MCF 10A (cell line): ENCODE data around the gene ZDBF2. TPM values are rescaled to one million over a fixed set of nuclear protein-coding genes. Genes with fewer than 3 reads are reported as not detected.

Source experiments
- BruUV-seq: library from RNA; stranded (reverse); fragments of 400-500 nt; replicated peaks from 2 replicates; lab custom pipeline; 2021; lab: Mats Ljungman, UMichigan
- CTCF ChIA-PET: fragments of 300-600 bp; sonication (Branson Sonifier 250); formaldehyde crosslinking; extraction: SDS; loops from one replicate; lab custom pipeline; 2021; ENCODE audit warnings: antibody characterized with exemption, inconsistent platforms; lab: Yijun Ruan, JAX
- POLR2A ChIA-PET: fragments of 300-600, 350-650 bp; sonication (Branson Sonifier 250); formaldehyde crosslinking; extraction: SDS; loops from one replicate; lab custom pipeline; 2020; ENCODE audit warnings: antibody characterized with exemption, inconsistent platforms; lab: Yijun Ruan, JAX
- DNase-seq: peaks from one replicate; pipeline ENCODE4 v3.0.0-alpha.2; 2018; ENCODE audit not compliant: unreplicated experiment
- H3K27ac Mint-ChIP-seq: one replicate; pipeline ENCODE4 v1.8.0; 2022; ENCODE audit warnings: mild to moderate bottlenecking, low read depth, mixed read lengths; ENCODE audit not compliant: unreplicated experiment
- H3K27me3 Mint-ChIP-seq: one replicate; pipeline ENCODE4 v1.8.0; 2022; ENCODE audit warnings: mixed read lengths; ENCODE audit not compliant: insufficient read depth, unreplicated experiment
- H3K36me3 Mint-ChIP-seq: one replicate; pipeline ENCODE4 v1.8.0; 2022; ENCODE audit warnings: mild to moderate bottlenecking, moderate library complexity, mixed read lengths; ENCODE audit not compliant: insufficient read depth, unreplicated experiment
- H3K4me1 Mint-ChIP-seq: one replicate; pipeline ENCODE4 v1.8.0; 2022; ENCODE audit warnings: mixed read lengths; ENCODE audit not compliant: insufficient read depth, unreplicated experiment
- H3K4me3 Mint-ChIP-seq: one replicate; pipeline ENCODE4 v1.8.0; 2022; ENCODE audit warnings: mild to moderate bottlenecking, moderate library complexity, mixed read lengths; ENCODE audit not compliant: unreplicated experiment
- H3K9me3 Mint-ChIP-seq: one replicate; pipeline ENCODE4 v1.8.0; 2022; ENCODE audit warnings: mixed read lengths; ENCODE audit not compliant: unreplicated experiment
- CTCF ChIP-seq: fragments of 200-600 bp; IDR thresholded peaks from one replicate; pipeline ENCODE4 v1.8.0; 2022; ENCODE audit warnings: antibody characterized with exemption, mild to moderate bottlenecking; ENCODE audit not compliant: unreplicated experiment
- intact Hi-C: fragments of 100-400 bp; cut with micrococcal nuclease; formaldehyde crosslinking; loops from 2 replicates; pipeline ENCODE4 v1.14.1; 2022
- total RNA-seq: library from RNA; stranded (reverse); gene quantifications from 2 replicates; pipeline ENCODE4 v1.2.3, GENCODE V29; 2022

ZDBF2 gene
- total RNA-seq, 1 experiment from 2014 or later = 15.6 TPM

GRCh38 chr2:206345606-206346005 lies 71.1 kb downstream of the ZDBF2 start:
- TF ChIP-seq CTCF = no peak
- intact Hi-C loops = no loop called here
- Mint-ChIP-seq H3K4me3 (no peak overlapping the region), H3K27me3 (no peaks in the 10 kb centered on the region), H3K36me3 (no peaks in the 10 kb centered on the region), H3K4me1 (no peaks in the 10 kb centered on the region), H3K9me3 (peaks cover 19% of the 10 kb centered on the region), H3K27ac (no peak overlapping the region)
- POLR2A ChIA-PET = no interaction called here
- BruUV-seq = no TSS peak
- CTCF ChIA-PET = no interaction called here
- DNase-seq = no peak

DNA sequence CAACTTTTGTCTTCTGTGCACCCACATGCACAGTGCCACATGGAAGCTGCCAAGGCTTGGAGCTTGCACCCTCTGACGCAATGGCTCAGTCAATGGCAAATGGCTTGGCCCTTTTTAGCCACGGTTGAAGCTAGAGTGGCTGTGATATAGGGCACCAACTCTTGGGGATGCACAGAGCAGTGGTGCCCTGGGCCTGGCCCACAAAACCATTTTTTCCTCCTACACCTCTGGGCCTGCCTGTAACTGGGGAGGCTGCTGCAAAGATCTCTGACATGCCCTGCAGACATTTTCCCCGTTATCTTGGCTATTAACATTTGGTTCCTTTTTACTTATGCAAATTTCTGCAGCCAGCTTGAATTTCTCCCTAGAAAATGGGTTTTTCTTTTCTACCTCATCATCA lies 74.9 kb downstream of the ZDBF2 start:
- DNase-seq = no peak
- no peak overlapping the region for H3K4me3 Mint-ChIP-seq
- ChIA-PET CTCF (no interaction called here), POLR2A (no interaction called here)
- TF ChIP-seq CTCF = no peak
- no peaks in the 10 kb centered on the region for H3K4me1 Mint-ChIP-seq
- intact Hi-C loops = no loop called here
- peaks cover 19% of the 10 kb centered on the region for H3K9me3 Mint-ChIP-seq
- H3K27ac Mint-ChIP-seq = no peak overlapping the region
- no peaks in the 10 kb centered on the region for H3K27me3 Mint-ChIP-seq
- no TSS peak for BruUV-seq
- H3K36me3 Mint-ChIP-seq = no peaks in the 10 kb centered on the region

GRCh38 chr2:206352571-206352970 lies 78.1 kb downstream of the ZDBF2 start:
- Mint-ChIP-seq H3K4me1 (no peaks in the 10 kb centered on the region), H3K27me3 (no peaks in the 10 kb centered on the region), H3K27ac (no peak overlapping the region), H3K36me3 (no peaks in the 10 kb centered on the region), H3K9me3 (peaks cover 11% of the 10 kb centered on the region), H3K4me3 (no peak overlapping the region)
- no peak for DNase-seq
- POLR2A ChIA-PET = interaction anchor here (0.5 to 0.7 kb wide), 2 partner anchors 18 to 30 kb away, joined by 4 to 6 read pairs; no protein-coding TSS in a partner anchor
- intact Hi-C loops = no loop called here
- CTCF ChIA-PET = interaction anchor here (0.6 to 0.7 kb wide), 2 partner anchors 59 to 1342 kb away, joined by 3 to 4 read pairs; no protein-coding TSS in a partner anchor
- no TSS peak for BruUV-seq
- no peak for TF ChIP-seq CTCF

DNA sequence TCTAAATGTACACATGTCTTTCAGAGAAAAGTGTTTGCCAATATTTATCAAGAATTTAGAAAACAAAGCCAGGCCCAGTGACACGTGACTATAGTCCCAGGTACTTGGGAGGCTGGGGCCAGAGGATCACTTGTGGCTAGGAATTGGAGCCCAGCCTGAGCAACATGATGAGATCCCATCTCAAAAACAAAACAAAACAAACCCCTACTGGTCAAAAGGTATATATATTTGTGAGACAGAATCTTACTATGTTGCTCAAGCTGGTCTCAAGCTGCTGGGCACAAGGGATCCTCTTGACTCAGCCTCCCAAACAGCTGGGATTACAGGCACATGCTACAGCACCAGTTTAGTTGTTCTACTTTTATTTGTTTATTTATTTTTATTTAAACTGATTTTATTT lies 79.2 kb downstream of the ZDBF2 start:
- DNase-seq = peak; percentile 8
- CTCF ChIA-PET = interaction anchor here (0.7 kb wide), 1 partner anchor 73 kb away, joined by 3 read pairs; no protein-coding TSS in a partner anchor
- intact Hi-C loops = no loop called here
- Mint-ChIP-seq H3K36me3 (no peaks in the 10 kb centered on the region), H3K27me3 (no peaks in the 10 kb centered on the region), H3K9me3 (peaks cover 11% of the 10 kb centered on the region), H3K4me1 (no peaks in the 10 kb centered on the region), H3K4me3 (no peak overlapping the region), H3K27ac (no peak overlapping the region)
- BruUV-seq = no TSS peak
- no peak for TF ChIP-seq CTCF
- POLR2A ChIA-PET = no interaction called here
